Measurements from ENCODE around the gene GPR65. TPM values are rescaled to one million over a fixed set of nuclear protein-coding genes. Genes with fewer than 3 reads are reported as not detected.

The GPR65 gene
- polyA plus RNA-seq (2012; ENCODE audit: insufficient read depth, insufficient read length, low read depth) = not detected

DNA sequence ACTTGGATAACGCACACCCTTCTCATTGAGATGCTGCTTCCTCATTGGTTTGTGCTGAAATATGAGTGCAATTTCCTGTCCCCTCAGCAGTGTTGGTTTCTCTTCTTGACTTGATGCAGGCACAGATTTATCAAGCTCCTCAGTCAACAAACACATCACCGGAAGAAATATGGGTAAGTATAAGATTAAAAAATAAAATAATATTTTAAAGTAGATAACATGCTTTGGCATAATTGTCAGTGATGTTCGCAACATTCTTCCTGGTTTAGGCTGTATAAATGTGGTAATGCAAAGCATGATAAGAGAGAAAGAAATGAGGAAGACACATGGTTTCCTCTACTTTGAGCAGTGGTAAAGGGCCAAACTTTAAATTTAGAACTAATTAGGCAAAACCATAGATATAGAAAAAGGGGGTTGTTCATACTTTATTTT is at the start of gene GPR65:
Gene GPR65, plus strand, starts transcription at position 86 of the 432 bp plus-strand sequence. CDS start 5,713 bp downstream, outside the sequence.
- TF ChIP-seq, protein P1, sequence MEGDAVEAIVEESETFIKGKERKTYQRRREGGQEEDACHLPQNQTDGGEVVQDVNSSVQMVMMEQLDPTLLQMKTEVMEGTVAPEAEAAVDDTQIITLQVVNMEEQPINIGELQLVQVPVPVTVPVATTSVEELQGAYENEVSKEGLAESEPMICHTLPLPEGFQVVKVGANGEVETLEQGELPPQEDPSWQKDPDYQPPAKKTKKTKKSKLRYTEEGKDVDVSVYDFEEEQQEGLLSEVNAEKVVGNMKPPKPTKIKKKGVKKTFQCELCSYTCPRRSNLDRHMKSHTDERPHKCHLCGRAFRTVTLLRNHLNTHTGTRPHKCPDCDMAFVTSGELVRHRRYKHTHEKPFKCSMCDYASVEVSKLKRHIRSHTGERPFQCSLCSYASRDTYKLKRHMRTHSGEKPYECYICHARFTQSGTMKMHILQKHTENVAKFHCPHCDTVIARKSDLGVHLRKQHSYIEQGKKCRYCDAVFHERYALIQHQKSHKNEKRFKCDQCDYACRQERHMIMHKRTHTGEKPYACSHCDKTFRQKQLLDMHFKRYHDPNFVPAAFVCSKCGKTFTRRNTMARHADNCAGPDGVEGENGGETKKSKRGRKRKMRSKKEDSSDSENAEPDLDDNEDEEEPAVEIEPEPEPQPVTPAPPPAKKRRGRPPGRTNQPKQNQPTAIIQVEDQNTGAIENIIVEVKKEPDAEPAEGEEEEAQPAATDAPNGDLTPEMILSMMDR (IDR thresholded peaks at IDR 0.05; ENCODE audit: low read depth, low read length) = no peak
- no peak for DNase-seq
- H3K4me3 ChIP-seq (ENCODE audit: low read depth, low read length) = no peak within 1 kb of the TSS
- no peaks in the 10 kb centered on the region for H3K4me1 ChIP-seq
- no peaks in the 10 kb centered on the region for H3K9me3 ChIP-seq
- H3K36me3 ChIP-seq = no peaks in the 10 kb centered on the region
- H3K27me3 ChIP-seq = no peaks in the 10 kb centered on the region

DNA sequence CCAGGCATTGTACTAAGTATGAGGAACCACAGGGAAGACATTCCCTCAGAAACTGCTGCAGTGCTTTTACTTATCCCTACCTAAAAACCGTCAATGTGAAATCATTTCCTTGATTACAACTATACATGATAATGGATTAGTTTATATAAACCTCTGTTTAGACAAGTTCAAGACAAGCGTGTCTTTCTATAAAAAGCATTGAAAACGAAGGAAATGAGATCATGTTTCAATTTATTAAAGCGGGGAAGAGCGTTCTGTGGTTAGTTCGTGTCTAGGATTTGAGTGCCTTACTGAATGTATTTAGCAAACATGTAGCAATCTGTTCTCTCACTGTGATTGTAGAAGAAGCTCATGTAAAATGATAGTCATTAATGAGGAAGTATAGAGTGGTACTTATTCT is 49.4 kb upstream of the GPR65 start:
- Histone ChIP-seq H3K9me3 (no peaks in the 10 kb centered on the region), H3K27me3 (no peaks in the 10 kb centered on the region), H3K4me3 (ENCODE audit: low read depth, low read length) (no peak overlapping the region), H3K4me1 (no peaks in the 10 kb centered on the region), H3K36me3 (no peaks in the 10 kb centered on the region)
- no peak for DNase-seq
- TF ChIP-seq, protein P1 (IDR thresholded peaks at IDR 0.05; ENCODE audit: low read depth, low read length) = no peak

DNA sequence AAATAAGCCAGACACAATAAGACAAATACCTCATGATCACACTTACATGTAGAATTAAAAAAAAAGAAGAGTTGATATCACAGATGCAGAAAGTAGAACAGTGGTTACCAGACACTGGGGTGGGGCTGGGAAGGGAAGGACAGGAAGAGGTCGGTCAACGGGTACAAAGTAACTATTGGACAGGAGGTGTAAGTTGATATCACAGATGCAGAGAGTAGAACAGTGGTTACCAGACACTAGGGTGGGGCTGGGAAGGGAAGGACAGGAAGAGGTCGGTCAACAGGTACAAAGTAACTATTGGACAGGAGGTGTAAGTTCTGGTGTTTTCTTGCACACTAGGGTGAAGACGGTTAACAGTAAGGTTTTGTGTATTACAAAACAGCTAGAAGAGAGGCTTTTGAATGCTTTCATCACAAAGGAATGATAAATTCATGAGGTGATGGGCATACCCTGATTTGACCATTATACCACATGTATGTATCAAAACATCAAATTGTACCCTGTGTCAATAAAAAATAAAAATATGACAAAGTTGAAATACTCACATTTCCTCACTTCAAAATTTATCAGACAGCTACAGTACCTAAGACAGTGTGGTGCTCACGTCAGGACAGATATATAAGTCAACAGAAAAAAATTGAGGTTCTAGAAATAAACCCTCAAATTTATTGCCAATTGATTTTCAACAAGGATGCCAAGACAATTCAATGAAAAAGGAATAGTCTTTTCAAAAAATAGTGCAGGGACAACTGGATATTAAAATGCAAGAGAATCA is 44.7 kb upstream of the GPR65 start:
- no peaks in the 10 kb centered on the region for H3K4me1 ChIP-seq
- TF ChIP-seq, protein P1 (IDR thresholded peaks at IDR 0.05; ENCODE audit: low read depth, low read length) = no peak
- no peak for DNase-seq
- no peaks in the 10 kb centered on the region for H3K27me3 ChIP-seq
- no peaks in the 10 kb centered on the region for H3K36me3 ChIP-seq
- H3K4me3 ChIP-seq (ENCODE audit: low read depth, low read length) = no peak overlapping the region
- no peaks in the 10 kb centered on the region for H3K9me3 ChIP-seq

DNA sequence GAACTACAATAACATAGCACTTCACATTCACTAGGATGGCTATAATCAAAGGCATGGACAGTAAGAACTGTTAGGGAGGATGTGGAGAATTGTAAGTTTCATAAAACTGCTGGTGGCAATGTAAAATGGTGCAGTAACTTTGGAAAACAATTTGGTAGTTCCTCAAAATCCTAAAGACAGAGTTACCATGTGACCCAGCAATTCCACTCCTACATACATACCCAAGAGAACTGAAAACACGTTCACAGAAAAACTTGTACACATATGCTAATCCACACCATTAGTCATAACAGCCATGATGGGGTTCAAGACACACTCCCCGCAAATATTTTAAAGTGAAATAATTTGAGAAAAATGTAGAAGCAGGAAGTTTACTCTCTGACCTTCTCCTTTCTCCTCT is 43.7 kb upstream of the GPR65 start:
- TF ChIP-seq, protein P1 (IDR thresholded peaks at IDR 0.05; ENCODE audit: low read depth, low read length) = no peak
- Histone ChIP-seq H3K4me3 (ENCODE audit: low read depth, low read length) (no peak overlapping the region), H3K9me3 (no peaks in the 10 kb centered on the region), H3K27me3 (no peaks in the 10 kb centered on the region), H3K4me1 (no peaks in the 10 kb centered on the region), H3K36me3 (no peaks in the 10 kb centered on the region)
- DNase-seq = no peak

- Histone ChIP-seq H3K9me3 (no peaks in the 10 kb centered on the region), H3K36me3 (no peaks in the 10 kb centered on the region), H3K27me3 (no peaks in the 10 kb centered on the region), H3K4me1 (no peaks in the 10 kb centered on the region), H3K4me3 (ENCODE audit: low read depth, low read length) (no peak overlapping the region)
- TF ChIP-seq, protein P1 (IDR thresholded peaks at IDR 0.05; ENCODE audit: low read depth, low read length) = no peak
- no peak for DNase-seq
Measured at GRCh38 chr14:87966816-87967215, 38.1 kb upstream of the GPR65 start.

DNA sequence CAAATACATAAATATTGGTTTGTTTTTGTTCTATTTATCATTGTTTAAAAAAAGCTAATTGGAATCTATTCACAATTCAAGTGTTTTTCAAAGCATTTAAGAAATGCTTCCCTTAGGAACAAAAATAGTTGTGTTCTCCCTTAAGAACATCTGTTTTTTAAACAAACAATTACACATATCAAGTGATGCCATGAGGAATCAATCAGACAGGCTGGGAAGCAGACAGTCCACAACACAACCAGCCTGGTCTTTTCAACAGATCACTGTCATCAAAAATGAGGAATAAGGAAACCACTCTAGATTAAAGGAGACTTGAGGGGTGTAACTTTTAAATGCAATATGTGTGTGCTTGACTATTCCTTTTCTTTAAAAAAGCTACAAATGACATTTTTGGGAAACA is 37.4 kb upstream of the GPR65 start:
- Histone ChIP-seq H3K27me3 (no peaks in the 10 kb centered on the region), H3K36me3 (no peaks in the 10 kb centered on the region), H3K4me3 (ENCODE audit: low read depth, low read length) (no peak overlapping the region), H3K9me3 (no peaks in the 10 kb centered on the region), H3K4me1 (no peaks in the 10 kb centered on the region)
- TF ChIP-seq, protein P1 (IDR thresholded peaks at IDR 0.05; ENCODE audit: low read depth, low read length) = no peak
- DNase-seq = no peak
